Measurements from ENCODE around the gene KIF6. TPM values are rescaled to one million over a fixed set of nuclear protein-coding genes. Genes with fewer than 3 reads are reported as not detected.

Gene KIF6
- total RNA-seq, 1 donor from 2014 or later = 1.4 TPM

DNA sequence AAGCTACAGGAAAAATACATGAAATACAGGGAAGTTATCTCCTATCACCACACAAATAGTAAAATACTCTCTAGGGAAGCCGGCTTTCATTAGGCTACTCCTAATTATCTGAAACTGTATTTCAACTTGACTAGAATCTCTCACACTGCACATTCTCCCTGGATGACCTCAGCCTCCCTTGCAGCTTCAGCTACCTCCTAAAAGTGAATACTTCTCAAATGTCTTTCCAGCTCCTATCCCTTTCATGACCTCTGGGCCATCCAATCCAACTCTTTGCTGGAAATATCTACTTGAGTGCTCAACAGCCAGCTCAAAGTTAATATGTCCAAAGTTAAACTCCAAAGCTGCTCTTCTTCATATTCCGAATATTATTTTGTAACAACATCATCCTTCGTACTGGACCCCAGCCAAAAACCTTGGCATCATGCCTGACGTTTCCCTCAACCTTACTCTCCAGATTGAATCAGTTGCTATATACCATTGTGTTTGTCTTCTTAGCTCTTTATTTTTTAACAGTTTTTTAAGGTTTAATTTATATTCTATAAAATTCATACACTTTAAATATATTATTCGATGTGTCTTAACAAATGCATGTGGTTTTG lies 29.4 kb upstream of the KIF6 start:
- H3K9me3 Mint-ChIP-seq = peaks cover 5% of the 10 kb centered on the region
- no peaks in the 10 kb centered on the region for H3K36me3 Mint-ChIP-seq
- no peak overlapping the region for H3K27ac Mint-ChIP-seq
- DNase-seq (ENCODE audit: low spot score in 2 of 2, unreplicated experiment in 2 of 2) = no peak
- peaks cover 27% of the 10 kb centered on the region for H3K27me3 Mint-ChIP-seq (ENCODE audit: low read depth)
- TF ChIP-seq, protein P1, sequence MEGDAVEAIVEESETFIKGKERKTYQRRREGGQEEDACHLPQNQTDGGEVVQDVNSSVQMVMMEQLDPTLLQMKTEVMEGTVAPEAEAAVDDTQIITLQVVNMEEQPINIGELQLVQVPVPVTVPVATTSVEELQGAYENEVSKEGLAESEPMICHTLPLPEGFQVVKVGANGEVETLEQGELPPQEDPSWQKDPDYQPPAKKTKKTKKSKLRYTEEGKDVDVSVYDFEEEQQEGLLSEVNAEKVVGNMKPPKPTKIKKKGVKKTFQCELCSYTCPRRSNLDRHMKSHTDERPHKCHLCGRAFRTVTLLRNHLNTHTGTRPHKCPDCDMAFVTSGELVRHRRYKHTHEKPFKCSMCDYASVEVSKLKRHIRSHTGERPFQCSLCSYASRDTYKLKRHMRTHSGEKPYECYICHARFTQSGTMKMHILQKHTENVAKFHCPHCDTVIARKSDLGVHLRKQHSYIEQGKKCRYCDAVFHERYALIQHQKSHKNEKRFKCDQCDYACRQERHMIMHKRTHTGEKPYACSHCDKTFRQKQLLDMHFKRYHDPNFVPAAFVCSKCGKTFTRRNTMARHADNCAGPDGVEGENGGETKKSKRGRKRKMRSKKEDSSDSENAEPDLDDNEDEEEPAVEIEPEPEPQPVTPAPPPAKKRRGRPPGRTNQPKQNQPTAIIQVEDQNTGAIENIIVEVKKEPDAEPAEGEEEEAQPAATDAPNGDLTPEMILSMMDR (IDR thresholded peaks at IDR 0.05; ENCODE audit: unreplicated experiment) = no peak
- no peak overlapping the region for H3K4me3 Mint-ChIP-seq
- peaks cover 8% of the 10 kb centered on the region for H3K4me1 Mint-ChIP-seq

GRCh38 chr6:39753725-39754045 lies 28.5 kb upstream of the KIF6 start:
- Mint-ChIP-seq H3K4me1 (peaks cover 8% of the 10 kb centered on the region), H3K9me3 (peaks cover 5% of the 10 kb centered on the region), H3K4me3 (no peak overlapping the region), H3K27ac (no peak overlapping the region), H3K36me3 (no peaks in the 10 kb centered on the region), H3K27me3 (ENCODE audit: low read depth) (peaks cover 26% of the 10 kb centered on the region)
- TF ChIP-seq, protein P1 (IDR thresholded peaks at IDR 0.05; ENCODE audit: unreplicated experiment) = no peak
- DNase-seq (ENCODE audit: low spot score in 2 of 2, unreplicated experiment in 2 of 2) = no peak

DNA sequence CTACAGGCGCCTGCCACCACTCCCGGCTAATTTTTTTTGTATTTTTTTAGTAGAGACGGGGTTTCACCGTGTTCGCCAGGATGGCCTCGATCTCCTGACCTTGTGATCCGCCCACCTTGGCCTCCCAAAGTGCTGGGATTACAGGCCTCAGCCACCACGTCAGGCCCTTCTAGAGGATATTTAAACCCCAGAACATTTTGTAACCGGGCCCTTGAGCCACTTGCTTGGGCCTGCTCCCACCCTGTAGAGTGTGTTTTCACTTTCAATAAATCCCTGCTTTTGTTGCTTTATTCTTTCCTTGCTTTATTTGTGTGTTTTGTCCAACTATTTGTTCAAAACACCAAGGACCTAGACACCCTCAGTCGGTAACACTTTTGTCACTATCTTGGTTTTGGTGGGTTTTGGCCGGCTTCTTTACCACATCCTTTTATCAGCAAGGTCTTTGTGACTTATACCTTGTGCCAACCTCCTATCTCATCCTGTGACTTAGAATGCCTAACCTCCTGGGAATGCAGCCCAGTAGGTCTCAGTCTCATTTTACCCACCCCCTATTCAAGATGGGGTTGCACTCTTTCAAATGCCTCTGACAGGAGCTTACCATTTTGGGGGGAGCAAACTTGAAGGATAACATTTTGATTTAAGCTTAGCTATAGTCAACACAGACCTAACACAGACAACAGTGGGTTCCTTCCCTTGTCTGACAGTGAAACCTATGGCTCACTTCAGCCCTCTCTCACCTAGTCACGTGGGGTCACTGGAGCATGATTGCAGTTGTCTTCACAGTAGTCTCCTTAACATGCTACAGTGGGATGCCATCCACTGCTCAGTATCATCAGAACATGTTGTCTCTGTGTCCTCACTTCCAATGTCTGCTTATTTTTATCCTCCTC lies 27.9 kb upstream of the KIF6 start:
- no peak for DNase-seq (ENCODE audit: low spot score in 2 of 2, unreplicated experiment in 2 of 2)
- Mint-ChIP-seq H3K4me1 (peaks cover 8% of the 10 kb centered on the region), H3K27me3 (ENCODE audit: low read depth) (peaks cover 26% of the 10 kb centered on the region), H3K36me3 (no peaks in the 10 kb centered on the region), H3K27ac (no peak overlapping the region), H3K4me3 (no peak overlapping the region), H3K9me3 (peaks cover 5% of the 10 kb centered on the region)
- TF ChIP-seq, protein P1 (IDR thresholded peaks at IDR 0.05; ENCODE audit: unreplicated experiment) = no peak

DNA sequence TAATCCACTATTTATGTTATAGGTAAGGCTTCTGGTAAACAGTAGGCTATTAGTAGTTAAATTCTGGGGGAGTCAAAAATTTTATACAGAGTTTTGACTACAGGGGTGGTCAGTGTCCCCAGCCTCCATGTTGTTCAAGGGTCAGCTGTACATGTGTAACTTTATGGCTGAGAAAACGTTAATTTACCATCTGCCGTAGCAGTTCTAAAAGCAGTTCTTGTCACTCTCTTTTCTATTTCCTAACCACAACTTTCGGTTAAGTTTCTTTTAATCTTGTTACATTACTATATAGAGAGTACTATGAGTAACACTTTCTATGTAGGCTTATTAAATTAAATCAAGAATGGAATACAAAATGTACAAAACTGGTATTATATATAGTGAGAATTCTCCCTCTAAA lies 21.6 kb upstream of the KIF6 start:
- Mint-ChIP-seq H3K27me3 (ENCODE audit: low read depth) (peaks cover 26% of the 10 kb centered on the region), H3K36me3 (no peaks in the 10 kb centered on the region), H3K4me1 (no peaks in the 10 kb centered on the region), H3K27ac (no peak overlapping the region), H3K4me3 (no peak overlapping the region), H3K9me3 (peaks cover 10% of the 10 kb centered on the region)
- TF ChIP-seq, protein P1 (IDR thresholded peaks at IDR 0.05; ENCODE audit: unreplicated experiment) = no peak
- DNase-seq (ENCODE audit: low spot score in 2 of 2, unreplicated experiment in 2 of 2) = no peak

GRCh38 chr6:39733704-39734103 lies 8.5 kb upstream of the KIF6 start:
- no peak overlapping the region for H3K4me3 Mint-ChIP-seq
- TF ChIP-seq, protein P1 (IDR thresholded peaks at IDR 0.05; ENCODE audit: unreplicated experiment) = no peak
- peaks cover 5% of the 10 kb centered on the region for H3K4me1 Mint-ChIP-seq
- H3K27me3 Mint-ChIP-seq (ENCODE audit: low read depth) = peaks cover 22% of the 10 kb centered on the region
- DNase-seq (ENCODE audit: low spot score in 2 of 2, unreplicated experiment in 2 of 2) = no peak
- no peaks in the 10 kb centered on the region for H3K36me3 Mint-ChIP-seq
- H3K27ac Mint-ChIP-seq = no peak overlapping the region
- H3K9me3 Mint-ChIP-seq = peaks cover 11% of the 10 kb centered on the region
